CD4-positive, alpha-beta T cell treated with Interleukin-6 at 100 ng/mL for 8 hours (primary cell): ENCODE data around the gene CSGALNACT2.
A peak's percentile ranks its signal among the peaks of the same experiment; 100 is the strongest.

ENCODE experiments used
- DNase-seq: peaks from one replicate; pipeline ENCODE4 v3.0.0-alpha.2; 2020; ENCODE audit warnings: mixed read lengths, low spot score

The CSGALNACT2 gene

DNA sequence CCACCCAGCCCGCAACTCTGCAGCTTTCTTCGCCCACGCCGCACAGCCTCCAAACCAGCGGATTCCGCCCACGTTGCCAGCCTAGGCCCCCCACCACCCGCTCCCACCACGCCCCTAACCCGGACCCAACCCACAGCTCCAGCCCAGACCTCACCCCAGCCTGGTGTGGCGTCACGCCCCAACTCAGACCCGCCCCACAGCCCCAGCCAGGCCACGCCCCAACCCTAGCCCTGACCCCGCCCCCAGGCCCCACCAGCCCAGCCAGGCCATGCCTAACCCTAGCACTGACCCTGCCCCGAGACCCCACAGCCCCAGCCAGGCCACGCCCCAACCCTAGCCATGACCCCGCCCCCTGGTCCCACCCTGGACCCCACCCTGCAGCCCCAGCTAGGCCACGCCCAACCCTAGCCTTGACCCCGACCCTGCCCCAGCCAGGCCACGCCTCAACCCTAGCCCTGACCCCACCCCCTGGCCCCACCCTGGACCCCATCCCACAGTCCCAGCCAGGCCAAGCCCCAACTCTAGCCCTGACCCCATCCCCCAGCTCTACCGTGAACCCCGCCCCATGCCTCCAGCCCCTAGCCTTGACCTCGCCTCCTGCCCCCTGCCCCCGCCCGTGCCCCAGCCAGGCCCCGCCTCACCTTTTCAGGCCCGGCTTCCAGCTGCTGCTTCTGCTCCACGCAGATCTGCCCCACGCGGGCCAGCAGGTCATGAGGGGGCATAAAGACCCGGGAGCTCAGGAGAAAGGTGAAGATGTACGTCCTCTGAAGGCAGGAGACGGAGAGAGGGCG, 64.6 kb downstream of the CSGALNACT2 start:
- DNase-seq: peak; percentile 19

DNA sequence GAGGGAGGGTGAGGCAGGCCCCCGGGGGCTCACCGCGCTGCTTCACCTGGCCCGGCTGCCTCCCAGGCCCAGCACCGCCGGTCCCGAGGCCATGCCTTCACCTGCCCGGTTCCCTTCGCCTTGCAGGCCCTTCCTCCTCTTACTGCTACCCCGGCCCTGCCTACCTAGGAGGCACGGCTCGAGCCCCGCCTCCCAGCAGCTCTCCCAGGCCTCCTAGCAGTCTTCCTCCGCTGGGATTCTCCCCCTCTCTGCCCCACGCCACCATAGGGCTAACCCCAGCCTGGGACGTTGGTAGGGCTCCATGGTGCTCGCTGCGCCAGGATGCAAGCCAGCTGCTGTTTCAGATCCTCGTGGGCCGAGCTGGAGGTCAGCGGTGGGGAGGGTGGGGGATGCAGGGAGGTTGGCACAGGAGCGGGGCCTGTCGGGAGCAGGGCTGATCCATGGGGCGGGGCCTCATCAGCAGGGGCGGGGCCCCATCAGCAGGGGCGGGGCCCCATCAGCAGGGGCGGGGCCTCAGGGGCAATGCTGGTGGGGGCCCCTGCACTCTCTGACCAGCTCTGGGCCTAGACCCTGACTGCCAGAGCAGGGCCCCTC, 65.3 kb downstream of the CSGALNACT2 start:
- DNase-seq: no peak

DNA sequence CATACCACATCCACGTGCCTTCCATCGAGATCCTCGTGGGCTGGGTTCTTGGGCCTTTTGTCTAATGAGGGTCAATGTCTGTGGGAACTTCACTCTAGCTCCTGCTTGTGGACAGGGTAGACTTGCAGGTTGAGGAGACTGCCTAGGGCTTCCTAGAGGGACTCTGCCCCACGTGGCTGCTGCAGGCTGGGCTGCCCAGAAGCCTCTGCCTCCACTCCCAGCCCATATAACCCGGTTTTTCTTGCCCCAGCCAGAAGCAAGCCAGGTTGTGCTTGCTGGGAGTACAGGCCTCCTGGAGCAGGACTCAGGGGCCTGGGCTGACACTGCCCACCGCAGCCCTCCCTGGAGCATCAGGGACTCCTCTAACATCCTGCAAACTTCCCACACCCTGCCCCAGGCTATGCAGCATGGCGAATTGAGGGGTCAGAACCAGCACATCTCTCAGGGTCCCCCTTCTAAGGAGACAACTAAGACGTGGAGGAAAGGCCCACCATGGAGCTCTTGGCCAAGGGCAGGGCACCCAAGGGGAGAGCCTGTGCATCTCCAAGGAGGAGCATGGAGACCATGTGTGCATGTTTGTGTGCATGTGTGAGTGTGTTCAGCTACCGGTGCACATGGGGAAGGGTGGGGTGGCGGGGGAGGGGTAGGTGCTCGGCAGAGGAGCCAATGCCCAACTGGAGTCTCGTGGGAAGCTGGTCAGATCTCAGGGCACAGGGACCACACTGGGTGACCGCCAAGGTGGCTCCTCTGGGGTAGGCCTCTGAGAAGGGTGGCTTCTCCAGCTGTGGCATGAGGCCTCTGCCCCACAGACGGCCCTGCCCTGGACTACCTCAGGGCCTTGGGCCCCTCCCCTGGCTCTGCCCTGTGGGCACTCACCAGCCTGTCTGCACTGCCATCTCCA, 66.0 kb downstream of the CSGALNACT2 start:
- no peak for DNase-seq

DNA sequence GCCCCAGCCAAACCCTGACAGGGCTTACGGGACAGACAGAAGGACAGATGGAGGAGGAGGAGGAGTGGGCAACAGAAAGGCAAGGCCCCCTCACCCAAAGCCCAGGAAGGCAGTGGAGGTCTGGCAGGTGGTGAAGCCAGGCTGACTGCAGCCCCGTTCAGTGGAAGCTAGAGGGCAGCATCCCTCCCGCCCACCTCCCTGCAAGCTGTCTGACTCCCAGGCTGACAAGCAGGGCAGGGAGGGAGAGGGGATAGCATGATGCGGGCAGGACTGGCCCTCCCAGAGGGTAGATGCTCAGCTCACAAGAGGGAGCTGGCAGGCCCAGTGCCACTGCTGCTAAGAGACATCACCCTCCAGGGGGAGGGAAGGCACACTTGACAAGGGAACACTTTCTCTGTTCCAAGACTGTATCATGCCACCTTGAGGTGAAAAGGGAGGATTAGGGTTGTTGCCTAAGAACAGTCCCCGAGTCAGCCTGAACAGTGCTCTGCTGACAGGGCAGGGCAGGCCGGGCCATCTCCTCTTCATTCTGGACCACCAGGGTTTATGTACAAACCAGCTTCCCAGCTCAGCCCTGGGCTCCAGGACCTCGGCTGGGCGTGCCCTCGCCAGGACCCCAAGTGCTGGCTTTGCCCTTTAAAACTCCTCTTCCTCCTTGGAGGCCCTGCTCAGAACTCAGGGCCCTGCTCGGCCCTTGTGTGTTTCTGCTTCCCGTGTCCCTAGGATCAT, 66.9 kb downstream of the CSGALNACT2 start:
- DNase-seq: peak; percentile 50

DNA sequence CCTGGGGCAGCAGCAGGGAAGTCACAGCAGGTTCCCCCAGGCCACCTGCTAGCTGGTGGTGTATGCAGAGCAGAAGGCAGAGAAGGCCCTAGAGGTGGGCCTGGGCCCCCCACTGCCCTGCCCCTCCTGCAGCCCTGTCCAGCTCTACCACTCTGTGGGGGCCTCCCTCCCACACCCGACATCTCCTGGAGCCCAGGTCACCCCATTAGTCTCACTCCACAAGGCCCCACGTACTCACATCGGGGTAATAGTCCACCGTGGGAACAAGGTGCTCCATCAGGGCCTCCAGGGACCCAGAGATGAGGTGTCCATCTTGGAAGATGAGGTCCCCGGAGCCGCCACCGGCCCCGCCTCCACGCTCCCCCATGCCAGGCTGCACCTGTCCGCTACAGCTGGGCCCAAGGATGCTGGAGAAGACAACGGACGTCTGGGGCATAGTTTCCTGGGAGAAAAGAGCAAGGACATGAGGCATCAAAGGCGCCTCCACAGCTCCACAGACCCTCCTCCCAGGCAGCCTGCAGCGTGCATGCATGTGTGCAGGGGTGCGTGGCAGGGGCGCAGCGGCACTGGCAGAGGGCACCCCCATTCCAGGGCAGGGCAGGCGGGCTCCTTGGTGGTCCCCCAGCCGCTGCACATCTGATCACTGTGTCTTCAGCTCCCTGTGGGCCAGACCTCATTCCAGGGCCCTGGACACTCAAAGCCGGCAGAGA, 67.6 kb downstream of the CSGALNACT2 start:
- no peak for DNase-seq

DNA sequence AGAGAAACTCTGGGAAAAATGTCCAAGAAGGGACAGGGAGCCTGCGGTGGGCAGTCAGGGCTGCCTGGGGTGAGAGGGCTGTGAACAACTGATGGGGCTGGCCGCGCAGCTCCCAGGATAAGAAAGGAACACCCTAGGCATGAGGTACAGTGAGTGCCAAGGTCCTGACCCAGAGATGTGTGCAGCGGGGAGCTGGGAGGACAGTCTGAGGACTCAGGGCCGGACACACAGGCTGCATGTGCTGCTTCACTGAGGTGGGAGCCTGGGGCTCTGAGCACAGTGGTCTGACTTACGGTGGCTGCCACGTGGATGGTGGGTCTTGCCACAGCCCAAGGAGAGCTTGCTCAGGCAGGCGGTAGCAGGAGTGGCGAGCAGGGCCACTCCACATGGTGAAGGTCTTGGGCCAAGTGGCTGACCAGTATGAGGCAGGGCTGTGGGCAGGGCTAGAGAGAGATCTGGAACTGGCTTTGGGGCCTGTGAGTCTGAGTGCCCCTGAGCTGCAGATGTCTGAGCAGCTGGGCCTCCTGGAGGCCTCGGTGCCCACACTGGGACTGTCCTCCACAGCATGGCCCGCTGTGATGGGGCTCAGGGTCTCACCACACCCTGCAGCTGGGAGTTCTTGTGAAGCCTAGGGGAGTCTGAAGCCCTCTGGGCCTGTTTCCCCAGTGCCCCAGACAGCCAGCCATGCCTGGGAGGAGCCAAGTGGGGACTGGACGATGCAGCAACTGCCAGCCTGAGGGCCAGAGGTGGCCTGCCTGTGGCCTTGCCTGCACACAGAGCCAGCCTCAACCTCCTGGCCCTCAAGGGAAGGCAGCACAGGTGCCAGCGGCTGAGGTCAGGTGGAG, 68.4 kb downstream of the CSGALNACT2 start:
- DNase-seq: no peak

DNA sequence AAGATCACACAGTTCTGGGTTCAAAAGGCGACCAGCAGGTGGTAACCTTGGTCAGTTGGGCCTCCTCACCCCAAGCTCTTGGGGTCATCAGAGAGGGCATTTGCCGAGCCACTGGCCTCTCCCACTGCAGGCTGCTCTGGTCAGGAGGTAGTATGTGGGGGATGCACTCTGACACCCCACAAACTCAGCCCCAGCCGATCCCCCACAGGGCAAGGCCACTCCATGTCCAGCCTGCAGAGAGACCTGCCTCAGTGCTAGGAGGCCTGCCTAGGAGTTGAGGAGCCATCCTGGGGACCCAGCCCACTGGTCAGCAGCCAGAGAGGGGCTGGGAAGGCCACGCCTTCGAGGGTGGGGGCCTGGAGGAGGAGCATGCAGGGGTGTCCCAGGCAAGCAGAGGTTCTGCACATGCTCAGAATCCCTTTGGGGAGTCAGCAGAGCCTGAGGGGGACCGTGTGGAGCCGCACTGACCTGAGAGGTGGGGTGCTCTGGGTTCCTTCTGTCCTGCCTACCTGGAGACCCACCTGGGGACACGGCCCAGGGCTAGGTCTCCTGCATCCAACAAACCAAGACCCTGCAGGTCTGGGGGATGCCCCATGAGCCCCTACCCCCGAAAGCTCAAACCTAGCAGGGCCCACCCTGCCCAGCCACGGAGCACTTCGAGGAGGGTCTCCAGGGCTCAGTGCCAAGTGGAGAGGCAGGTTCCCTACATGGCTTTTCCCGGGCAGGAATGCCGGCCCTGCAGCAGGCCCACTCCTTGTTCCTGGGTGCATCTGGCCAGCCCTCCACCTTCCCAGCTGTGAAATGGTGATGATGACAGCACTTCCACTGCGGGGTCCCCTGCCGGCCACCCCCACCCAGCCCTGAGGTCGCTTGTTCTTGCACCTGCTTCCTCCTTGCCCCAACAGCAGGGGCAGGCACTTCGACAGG, 70.2 kb downstream of the CSGALNACT2 start:
- DNase-seq: no peak

DNA sequence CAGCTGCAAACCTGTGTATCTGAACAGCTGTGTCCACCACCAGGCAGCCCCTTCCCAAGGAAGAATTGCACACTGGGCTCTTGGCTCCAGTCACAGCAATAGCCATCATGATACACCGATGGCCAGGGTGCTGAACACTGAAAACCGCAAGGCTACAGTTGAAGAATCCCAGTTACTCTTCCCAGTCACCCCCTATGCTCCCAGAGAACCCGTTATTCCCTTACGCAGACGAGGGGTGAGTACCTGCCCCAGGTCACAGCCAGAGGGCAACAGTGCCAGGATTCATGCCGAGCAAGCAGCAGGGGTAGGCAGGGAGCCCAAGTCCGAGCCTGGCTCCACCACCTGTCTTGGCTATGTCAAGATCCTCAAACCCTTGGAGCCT, 70.8 kb downstream of the CSGALNACT2 start:
- DNase-seq: no peak

DNA sequence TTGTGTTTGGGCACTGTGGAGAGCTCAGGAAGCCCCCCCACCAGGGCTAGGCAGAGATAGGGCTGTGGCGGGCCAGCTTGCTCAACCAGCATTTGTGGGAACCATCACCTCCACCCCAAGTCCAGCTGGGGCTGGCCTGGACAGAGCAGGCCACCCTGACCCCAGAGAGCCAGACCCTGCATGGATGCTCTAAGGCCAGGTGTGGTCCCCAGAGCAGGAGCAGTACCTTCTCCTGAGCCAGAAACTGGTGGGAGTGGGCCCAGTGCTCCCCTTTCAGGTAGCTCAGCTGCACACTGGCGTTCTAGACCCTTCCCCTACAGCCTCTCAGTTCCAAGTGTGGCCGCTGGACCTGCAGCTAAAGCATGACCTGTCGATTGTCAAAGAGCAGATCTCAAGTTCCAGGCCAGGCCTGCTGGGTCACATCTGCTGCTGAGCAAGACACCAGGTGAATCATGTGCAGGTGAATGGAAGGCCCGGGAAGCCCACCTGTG, 71.5 kb downstream of the CSGALNACT2 start:
- DNase-seq: no peak

DNA sequence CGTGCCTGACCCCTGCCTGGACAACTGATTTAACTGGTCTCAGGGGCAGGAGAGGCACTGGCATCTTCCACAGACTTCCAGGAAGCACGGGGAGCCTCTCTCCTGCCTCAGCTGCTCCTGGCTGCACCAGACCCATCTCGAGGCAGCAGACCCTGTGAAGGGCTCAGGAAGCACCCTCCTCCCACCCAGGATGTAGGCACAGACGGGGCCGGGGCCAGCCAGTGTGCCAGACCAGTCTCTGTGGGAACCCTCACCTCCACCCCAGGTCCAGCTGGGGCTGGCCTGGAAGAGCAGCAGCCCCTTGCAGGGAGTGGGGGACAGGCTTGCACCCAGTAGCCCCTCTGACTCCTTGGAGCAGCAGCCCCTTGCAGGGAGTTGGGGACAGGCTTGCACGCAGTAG, 72.3 kb downstream of the CSGALNACT2 start:
- no peak for DNase-seq

DNA sequence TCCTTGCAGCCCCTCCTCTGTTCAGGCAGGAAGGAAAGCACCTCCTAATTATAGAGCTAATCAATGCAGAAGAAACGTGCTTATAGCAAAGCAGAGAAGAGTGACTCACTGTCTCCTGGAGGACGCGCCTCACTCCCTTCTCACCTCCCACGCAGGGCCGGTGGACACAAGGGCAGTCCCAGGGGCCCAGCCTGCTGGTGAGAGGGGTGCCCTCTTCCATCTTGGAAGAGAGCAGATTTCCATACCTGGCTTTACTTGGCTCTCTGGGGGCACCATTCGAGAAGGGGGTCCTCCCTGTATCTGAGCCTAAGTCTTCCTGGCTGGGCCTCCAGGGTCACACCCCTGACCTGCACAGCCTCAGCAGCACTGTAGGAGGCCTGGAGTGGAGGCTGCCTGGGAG, 72.8 kb downstream of the CSGALNACT2 start:
- no peak for DNase-seq

DNA sequence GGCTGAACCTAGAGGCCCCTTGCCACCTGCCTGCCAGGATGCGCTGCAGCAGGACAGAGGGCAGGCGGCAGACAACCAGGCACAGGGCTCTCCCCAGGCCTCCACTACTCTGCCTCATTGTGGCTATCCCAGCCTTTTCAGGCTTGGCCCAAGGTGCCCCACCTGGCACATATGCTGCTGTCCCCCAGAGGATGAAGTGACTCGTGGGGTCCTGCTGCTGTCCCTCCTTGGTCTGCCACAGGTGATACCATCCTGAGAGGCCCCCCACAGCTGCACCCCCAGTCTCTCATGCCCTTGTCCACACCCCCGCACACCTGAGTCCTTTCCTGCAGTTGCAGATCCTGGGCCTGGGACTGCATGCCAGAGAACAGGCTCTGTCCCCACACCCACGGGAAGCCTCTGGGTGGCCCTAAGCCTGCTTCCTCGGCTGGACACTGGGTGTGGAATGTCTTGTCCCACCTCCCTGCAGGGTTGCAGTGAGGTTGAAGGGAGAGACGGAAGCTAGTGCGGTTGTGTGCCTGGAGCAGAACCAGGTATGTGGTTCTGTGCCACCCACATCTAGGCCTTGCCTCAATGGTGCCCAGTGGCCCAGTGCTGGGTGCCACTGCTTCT, 73.3 kb downstream of the CSGALNACT2 start:
- DNase-seq: no peak

DNA sequence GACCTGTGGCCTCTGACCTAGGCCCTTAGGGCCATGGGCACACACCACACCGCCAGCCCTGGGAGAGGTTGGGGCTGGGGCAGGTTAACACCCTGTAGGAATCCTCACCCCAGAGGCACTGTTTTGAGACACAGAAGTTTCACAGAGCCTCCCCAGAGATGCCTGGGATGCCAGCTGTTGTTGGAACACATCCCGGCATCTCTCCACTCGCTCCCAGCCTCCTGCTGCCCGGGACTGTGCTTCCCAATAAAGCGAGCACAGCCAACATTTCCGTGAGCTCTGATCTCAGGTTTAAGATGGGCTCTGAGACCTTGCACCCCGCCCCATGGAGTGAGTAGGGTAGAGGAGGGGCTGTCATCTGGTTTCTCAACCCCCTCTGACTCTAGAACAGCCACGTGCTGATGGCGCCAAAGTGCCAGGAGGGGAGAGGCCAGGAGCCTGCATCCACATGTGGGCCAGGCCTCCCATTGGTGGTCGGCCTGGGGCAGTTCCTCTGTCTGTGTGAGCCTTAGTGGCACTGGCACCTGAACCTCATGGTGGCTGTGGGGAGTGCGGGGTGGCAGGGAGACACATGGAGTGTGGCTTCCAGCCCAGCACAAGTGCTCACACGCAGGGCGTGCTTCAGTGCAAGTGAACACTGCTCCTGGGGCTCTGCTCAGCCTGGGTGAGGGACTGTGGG, 73.9 kb downstream of the CSGALNACT2 start:
- DNase-seq: no peak

DNA sequence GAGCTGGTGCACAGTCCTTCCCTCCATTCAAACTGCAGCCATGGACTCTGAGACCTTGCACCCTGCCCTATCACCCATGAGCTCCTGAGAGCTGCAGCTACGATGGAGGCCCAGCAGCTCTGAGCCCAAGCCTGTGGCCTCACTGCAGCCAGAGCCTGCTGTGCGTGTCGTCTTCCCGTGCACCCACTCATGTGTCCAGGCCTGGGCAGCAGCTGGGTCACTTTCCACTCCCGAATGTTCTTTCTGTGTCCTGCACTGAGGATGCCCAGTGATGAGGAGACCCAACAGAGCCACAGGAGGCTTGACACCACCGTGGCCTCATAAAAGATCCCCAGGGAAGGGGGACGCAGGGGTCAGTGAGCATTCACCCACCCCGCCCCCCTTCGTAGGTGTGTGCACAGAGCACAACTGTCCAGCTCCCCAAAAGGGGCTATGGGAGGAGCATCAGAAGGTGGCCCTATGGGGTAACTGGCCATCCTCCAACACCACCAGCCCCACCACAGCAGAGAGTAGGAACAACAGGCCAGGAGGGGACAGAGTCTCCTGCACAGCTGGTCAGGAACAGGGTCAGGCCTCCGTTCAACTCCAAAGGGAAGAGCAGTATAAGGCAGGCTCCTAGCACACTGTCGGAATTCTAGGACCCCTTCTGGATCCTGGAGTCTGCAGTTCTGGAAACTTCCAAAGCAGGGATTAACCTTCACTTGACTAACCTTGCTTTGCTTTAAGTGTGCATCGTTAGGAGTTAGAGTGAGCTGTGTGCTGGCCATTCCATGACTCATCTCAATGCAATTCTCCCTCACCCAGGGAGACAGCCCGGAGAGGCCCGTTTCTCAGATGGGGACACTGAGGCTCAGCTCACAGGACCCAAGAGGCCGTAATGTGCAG, 76.1 kb downstream of the CSGALNACT2 start:
- DNase-seq: no peak

DNA sequence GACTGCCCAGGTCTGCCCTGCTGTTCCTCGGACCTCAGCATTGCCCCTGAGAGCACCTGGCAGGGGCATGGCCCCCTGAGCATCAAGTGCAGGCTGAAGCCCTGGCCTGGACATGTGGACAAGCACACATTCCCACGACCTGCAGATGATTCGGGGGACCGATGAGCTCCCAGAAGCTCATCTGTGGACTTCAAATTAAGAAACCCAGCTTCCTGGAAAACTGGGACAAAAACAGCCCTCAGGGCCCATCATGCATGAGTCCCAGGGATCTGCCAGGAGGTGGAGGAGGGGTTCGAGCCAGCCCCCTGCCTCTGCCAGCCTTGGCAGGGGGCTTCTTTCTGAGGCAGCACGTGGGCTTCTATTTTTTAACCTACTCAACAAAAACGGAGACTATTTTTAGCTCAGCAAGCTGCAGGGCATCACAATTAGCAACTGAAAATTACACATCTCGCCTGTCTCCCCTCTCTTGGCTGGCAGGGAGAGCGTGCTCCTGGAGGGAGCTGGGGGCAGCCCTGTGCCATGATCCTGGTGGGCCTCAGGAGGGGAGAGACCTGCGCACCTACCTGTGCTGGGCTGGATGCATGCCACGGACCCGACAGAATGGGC, 76.8 kb downstream of the CSGALNACT2 start:
- DNase-seq: no peak

DNA sequence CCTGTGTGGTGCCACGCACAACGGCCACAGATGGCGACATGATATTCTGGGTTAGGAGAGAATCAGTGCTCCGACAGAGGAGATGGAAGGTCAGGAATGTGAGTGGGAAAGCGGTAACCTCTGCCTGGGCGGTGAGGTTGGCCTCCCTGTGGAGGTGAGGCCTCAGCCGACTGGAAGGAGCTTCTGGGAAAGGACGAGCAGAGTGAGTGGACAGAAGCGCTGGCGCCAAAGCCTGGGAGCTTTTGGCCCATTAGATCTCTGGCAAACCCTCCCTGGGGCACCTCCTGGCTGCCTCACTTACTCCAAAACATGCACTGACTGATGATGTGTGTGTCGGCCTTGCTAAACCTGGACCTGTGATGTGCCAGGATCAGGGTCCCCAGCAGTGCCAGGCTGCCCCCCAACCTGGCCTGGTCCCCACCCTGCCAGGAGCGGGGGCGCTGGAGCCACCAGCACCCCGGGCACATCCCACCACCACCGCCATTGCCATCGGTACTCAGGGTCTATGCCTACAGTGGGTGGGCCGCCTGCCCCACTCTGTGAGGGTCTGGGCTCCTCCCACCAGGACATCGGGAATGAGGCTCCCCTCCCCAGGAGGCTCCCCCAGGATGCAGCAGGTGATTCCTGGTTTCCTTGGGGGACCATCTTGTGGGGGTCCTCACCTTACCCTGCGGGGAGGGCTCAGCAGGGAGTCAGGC, 77.7 kb downstream of the CSGALNACT2 start:
- DNase-seq: no peak
